Body of pancreas (tissue), 4 donors: ENCODE data around the gene IFNA14. TPM values are rescaled to one million over a fixed set of nuclear protein-coding genes. Genes with fewer than 3 reads are reported as not detected.
"Not testable (repeated sequence)": the region's sequence is repeated elsewhere in the genome, so short reads cannot be mapped to it uniquely, and the experiment has no call there.

Experiments
- ATAC-seq: fragments of 150-250 bp; one replicate; pipeline ENCODE4 v1.9.1; 2016
- DNase-seq, 4 donors: peaks; one replicate each; pipeline ENCODE4 v3.0.0-alpha.2; 2019
- H3K27ac ChIP-seq, 4 donors: fragments of 200-600 bp; sonication (generic); 1 replicate in 3 of 4; 2 replicates in 1 of 4; pipeline versions ENCODE4 v1.5.1 to v1.6.1; 2016 to 2019; ENCODE audit warnings: mild to moderate bottlenecking in 1 of 4, mixed read lengths in 1 of 4, moderate library complexity in 1 of 4
- H3K27me3 ChIP-seq, 2 donors: fragments of 200-600 bp; sonication (generic); one replicate each; pipeline ENCODE4 v1.6.0; 2016; ENCODE audit warnings: mild to moderate bottlenecking in 1 of 2
- H3K36me3 ChIP-seq, 2 donors: fragments of 200-600 bp; sonication (generic); replicated peaks in 1 of 2; 2 replicates each; pipeline ENCODE4 v1.5.1; 2016; ENCODE audit warnings: low read depth in 2 of 2; ENCODE audit not compliant: insufficient read depth in 1 of 2
- H3K4me1 ChIP-seq: fragments of 200-600 bp; sonication (generic); one replicate; pipeline ENCODE4 v1.6.0; 2016
- H3K4me3 ChIP-seq, 2 donors: fragments of 200-600 bp; sonication (generic); 1 replicate in 1 of 2; 2 replicates in 1 of 2; pipeline ENCODE4 v1.5.1; 2016 to 2019
- H3K9me3 ChIP-seq, 3 donors: fragments of 200-600 bp; sonication (generic); 1 replicate in 2 of 3; 2 replicates in 1 of 3; pipeline ENCODE4 v1.5.1; 2016
- POLR2A ChIP-seq, 3 donors: fragments of 450-650 bp; IDR thresholded peaks; one replicate each; pipeline ENCODE4 v1.6.1; 2016; ENCODE audit warnings: antibody characterized with exemption in 3 of 3, mild to moderate bottlenecking in 2 of 3
- WGBS, 2 donors: methylation state at CpG; one replicate each; pipeline ENCODE4 v1.1.5; 2017; 5-methylcytosine and 5-hydroxymethylcytosine counted together
- intact Hi-C: fragments of 100-400 bp; cut with DNase I; formaldehyde crosslinking; loops from one replicate; pipeline ENCODE4 v1.15.1; 2023
- total RNA-seq, 2 donors: library from RNA; depleted of rRNA; stranded (reverse); fragments of >200 nt; gene quantifications; one replicate each; pipeline ENCODE4 v1.1.0, GENCODE V29; 2016
- TF ChIP-seq, protein P1 (sequence below), 7 experiments: fragments of 450-650 bp in 4 of 7; fragments of 200-600 bp in 3 of 7; sonication (generic) in 3 of 7; IDR thresholded peaks; one replicate each; pipeline ENCODE4 v1.5.1; 2016 to 2019; ENCODE audit warnings: antibody characterized with exemption in 7 of 7

IFNA14 gene
- total RNA-seq, 2 donors from 2014 or later = not detected

DNA sequence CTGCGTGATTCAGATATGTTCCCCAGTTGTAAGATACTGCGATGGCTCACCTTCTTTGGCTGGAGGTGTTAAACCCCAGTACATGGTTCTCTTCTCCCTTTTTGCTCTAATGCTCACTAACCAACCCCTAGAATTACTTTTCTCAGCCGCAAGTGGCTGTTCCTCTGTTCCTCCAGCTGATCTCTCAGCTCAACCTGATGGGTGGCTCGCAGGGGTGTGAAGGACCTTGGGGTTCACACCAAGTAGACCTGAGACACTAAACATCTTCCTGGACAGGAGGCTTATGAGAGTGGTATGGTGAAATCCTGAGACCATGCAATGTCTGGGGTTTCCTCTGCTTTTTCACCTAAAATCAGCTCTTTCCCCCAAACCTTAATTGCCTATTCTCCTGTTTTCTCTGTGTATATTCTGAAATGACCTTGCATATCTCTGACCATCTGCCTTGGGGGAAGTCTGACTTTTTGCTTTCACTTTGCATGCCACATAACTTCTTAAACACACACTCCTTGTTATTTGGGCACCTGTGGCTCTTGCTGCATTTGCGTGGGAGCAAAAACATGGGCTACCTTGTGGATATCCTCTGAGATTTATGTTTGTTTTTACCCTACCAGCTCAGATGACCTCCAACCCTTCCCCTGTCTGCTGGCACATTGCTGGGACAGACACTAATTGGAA is 15.9 kb upstream of the IFNA14 start:
- 61 to 69% methylated on average over 5 of the region's 5 CpGs for WGBS, 2 donors
- no peaks in the 10 kb centered on the region for H3K4me1 ChIP-seq
- no peaks in the 10 kb centered on the region for H3K9me3 ChIP-seq
- TF ChIP-seq, protein P1, sequence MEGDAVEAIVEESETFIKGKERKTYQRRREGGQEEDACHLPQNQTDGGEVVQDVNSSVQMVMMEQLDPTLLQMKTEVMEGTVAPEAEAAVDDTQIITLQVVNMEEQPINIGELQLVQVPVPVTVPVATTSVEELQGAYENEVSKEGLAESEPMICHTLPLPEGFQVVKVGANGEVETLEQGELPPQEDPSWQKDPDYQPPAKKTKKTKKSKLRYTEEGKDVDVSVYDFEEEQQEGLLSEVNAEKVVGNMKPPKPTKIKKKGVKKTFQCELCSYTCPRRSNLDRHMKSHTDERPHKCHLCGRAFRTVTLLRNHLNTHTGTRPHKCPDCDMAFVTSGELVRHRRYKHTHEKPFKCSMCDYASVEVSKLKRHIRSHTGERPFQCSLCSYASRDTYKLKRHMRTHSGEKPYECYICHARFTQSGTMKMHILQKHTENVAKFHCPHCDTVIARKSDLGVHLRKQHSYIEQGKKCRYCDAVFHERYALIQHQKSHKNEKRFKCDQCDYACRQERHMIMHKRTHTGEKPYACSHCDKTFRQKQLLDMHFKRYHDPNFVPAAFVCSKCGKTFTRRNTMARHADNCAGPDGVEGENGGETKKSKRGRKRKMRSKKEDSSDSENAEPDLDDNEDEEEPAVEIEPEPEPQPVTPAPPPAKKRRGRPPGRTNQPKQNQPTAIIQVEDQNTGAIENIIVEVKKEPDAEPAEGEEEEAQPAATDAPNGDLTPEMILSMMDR (IDR thresholded peaks at IDR 0.05) = no peak
- TF ChIP-seq POLR2A (IDR thresholded peaks at IDR 0.05) = no peak
- no peaks in the 10 kb centered on the region for H3K36me3 ChIP-seq
- H3K27me3 ChIP-seq = no peaks in the 10 kb centered on the region
- no peak overlapping the region for H3K27ac ChIP-seq
- ATAC-seq = no peak
- intact Hi-C loops = no loop called here
- H3K4me3 ChIP-seq = no peak overlapping the region
- DNase-seq = no peak

DNA sequence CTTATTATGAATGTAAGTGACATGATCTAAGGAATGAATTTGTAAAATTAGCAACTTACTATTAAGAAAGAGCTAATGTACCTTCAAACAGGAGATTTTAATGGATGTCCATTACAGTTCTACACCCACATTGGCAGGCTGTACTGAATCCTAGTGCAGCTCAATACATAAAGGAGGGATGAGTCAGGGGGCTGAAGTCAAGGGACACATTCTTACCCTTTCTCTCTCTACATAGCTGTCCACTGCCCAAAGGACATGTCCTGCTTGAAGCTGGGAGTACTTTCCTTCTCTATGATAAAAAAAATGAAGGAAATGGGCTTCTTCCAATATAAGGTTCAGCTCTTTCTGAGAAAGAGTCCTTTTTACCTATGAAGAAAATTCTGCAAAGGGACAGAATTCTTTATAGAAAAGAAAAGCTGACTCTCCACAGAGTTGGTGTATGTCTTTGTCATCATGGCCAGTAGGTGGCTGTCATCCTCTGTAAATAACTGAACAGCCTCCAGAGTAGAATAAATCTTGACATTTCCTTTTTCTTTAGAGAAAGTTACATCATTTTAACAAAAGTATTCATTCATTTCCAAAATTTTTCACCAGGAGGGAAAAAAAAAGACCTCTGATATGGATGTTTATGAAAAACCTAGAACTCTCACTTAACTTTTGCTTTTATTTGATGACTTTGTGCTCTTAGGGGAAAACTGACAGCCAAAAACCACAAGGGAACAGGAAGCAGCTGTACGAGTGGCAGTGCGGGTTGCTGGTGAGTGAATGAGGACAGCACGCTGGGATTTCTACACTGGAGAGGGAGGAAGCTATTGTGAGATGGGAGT is 13.1 kb upstream of the IFNA14 start:
- no peaks in the 10 kb centered on the region for H3K9me3 ChIP-seq
- intact Hi-C loops = no loop called here
- H3K4me1 ChIP-seq = no peaks in the 10 kb centered on the region
- 0% methylated on average over 3 of the region's 3 CpGs for WGBS, 2 donors
- ATAC-seq (peak; percentile 55), DNase-seq (peak in 1 of 4 donors; percentile 34)
- H3K4me3 ChIP-seq = no peak overlapping the region
- no peak overlapping the region for H3K27ac ChIP-seq
- no peaks in the 10 kb centered on the region for H3K36me3 ChIP-seq
- TF ChIP-seq, protein P1 (IDR thresholded peaks at IDR 0.05) = peak in 6 of 7 experiments; percentile 9 to 49 (median 36)
- TF ChIP-seq POLR2A (IDR thresholded peaks at IDR 0.05) = no peak
- H3K27me3 ChIP-seq = no peaks in the 10 kb centered on the region

DNA sequence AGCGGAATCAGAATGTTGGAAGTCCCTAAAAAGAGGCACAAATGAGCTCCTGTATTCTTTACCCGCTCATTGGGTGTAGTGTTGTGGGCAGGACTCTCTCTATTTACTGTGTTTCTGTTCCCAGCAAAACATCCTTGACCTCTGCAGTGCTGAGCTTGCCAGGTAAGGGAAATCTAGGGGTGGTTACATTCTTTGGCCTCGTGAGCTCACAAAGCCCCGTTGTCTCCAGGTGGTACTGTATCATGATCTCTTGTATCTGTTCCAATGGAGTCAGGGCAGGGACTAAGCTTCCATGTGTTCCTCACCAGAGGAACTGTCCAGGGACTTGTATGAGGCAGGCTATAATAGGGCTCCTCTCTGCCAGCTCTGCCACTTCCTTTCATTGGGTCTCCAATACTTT is 11.8 kb upstream of the IFNA14 start:
- WGBS, 2 donors = 23 to 26% methylated on average over 4 of the region's 4 CpGs
- intact Hi-C loops = no loop called here

DNA sequence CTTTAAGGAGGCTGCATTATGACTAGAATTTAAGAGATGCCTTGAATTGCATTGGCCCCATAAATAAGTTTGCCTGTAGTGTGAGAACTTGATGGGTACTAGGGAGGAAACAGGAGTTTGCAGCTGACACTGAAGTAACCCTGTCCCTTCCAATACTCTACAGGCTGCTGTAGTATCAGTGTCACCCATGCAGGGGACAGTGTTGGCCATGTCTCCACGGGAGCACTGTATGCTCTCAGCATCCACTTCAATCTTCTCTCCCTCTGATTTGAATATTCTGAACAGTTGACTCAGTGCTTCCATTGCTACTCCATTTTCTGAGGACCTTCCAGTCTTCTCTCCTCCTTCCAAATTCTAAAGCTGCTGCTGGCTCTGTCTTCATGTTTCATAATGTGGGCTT is 11.4 kb upstream of the IFNA14 start:
- Histone ChIP-seq H3K9me3 (no peaks in the 10 kb centered on the region), H3K27me3 (no peaks in the 10 kb centered on the region), H3K27ac (no peak overlapping the region), H3K36me3 (no peaks in the 10 kb centered on the region), H3K4me1 (no peaks in the 10 kb centered on the region), H3K4me3 (no peak overlapping the region)
- 22 to 42% methylated on average over 1 of the region's 1 CpG for WGBS, 2 donors
- intact Hi-C loops = no loop called here
- DNase-seq (no peak), ATAC-seq (no peak)
- no peak for TF ChIP-seq POLR2A (IDR thresholded peaks at IDR 0.05)
- TF ChIP-seq, protein P1 (IDR thresholded peaks at IDR 0.05) = no peak

More for the DNA sequence above, 11.8 kb upstream of the IFNA14 start:
- no peak for TF ChIP-seq POLR2A (IDR thresholded peaks at IDR 0.05)
- Histone ChIP-seq H3K27ac (no peak overlapping the region), H3K4me3 (no peak overlapping the region), H3K36me3 (no peaks in the 10 kb centered on the region), H3K9me3 (no peaks in the 10 kb centered on the region), H3K27me3 (no peaks in the 10 kb centered on the region), H3K4me1 (no peaks in the 10 kb centered on the region)
- ATAC-seq = peak; percentile 70
- peak in 1 of 4 donors; percentile 2 for DNase-seq

DNA sequence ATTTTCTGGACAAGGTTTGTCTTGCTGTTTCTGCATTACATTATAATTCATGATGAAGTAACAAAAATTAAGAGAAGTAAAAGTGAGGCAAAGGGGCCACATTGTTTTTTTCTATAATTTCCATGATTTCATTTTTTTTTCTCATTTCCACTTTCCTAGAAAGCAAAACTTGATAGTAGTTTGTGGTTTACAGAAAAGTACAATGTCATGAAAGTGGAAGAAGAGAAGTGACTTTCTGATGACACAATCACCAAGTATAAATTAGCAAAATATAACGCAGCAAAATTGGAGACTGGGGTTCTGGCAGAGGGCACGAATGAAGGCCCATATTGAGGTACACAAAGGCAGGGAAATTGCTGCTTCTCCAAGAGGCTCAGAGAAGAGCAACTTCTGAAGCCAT is 5.0 kb upstream of the IFNA14 start:
- 25 to 49% methylated on average over 2 of the region's 2 CpGs for WGBS, 2 donors
- TF ChIP-seq POLR2A (IDR thresholded peaks at IDR 0.05) = no peak
- TF ChIP-seq, protein P1 (IDR thresholded peaks at IDR 0.05) = no peak
- H3K27ac ChIP-seq = no peak overlapping the region
- no peak for ATAC-seq
- H3K36me3 ChIP-seq = no peaks in the 10 kb centered on the region
- H3K27me3 ChIP-seq = no peaks in the 10 kb centered on the region
- DNase-seq = no peak
- intact Hi-C loops = no loop called here
- no peak overlapping the region for H3K4me3 ChIP-seq
- no peaks in the 10 kb centered on the region for H3K9me3 ChIP-seq
- no peaks in the 10 kb centered on the region for H3K4me1 ChIP-seq

DNA sequence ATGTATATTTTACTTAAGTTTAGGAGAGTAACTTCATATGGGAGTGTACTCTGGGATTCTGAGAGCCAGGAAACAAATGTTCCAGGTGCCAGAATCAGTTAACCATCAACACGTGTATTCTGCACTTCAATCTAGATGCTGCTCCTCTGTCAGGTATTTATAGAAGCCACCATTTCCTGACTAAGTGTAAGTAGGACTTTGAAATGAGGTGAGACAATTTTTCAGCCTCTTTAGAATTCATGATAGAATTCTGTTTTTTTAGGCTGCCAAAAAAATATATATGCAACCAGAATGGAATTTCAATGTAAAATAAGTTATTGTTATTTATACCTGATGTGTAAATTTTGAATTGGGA is 3.5 kb downstream of the IFNA14 start:
- intact Hi-C loops, H3K4me1 ChIP-seq, DNase-seq, H3K9me3 ChIP-seq, H3K27me3 ChIP-seq, H3K4me3 ChIP-seq, ATAC-seq, H3K27ac ChIP-seq, H3K36me3 ChIP-seq: not testable (repeated sequence)
- WGBS, 2 donors = 4 to 6% methylated on average over 1 of the region's 1 CpG
